Stimulated activated CD4-positive, alpha-beta T cell treated with anti-CD3 and anti-CD28 coated beads, Interleukin-2, amount 100 ng/mL, for 4 hours (primary cell): Measurements from ENCODE around the gene ABCC1.
A peak's percentile ranks its signal among the peaks of the same experiment; 100 is the strongest.

ENCODE experiments used
- DNase-seq: peaks from one replicate; pipeline ENCODE4 v3.0.0-alpha.2; 2020; ENCODE audit warnings: low read depth

ABCC1 gene

DNA sequence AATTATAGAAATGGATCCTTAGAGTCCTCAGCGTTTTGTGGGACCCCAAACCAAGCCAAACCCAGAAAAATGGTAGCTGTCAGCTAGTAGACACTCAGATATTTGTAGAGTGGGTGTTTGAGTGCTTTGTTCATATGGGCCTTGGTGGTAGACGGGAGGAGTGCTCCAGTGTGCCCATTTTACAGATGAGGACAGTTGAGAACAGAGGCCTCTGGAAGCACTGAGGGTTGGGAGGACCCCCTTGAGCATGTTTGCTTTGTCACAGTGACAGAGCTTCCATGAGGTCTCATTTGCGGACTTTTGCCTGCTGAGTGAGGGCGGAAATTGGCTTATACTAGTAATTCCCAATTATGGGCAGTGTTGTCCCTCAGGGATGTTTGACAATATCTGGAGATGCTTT is 162.2 kb downstream of the ABCC1 start:
- DNase-seq: no peak

GRCh38 chr16:16112450-16113053 is 163.1 kb downstream of the ABCC1 start:
- DNase-seq: no peak

DNA sequence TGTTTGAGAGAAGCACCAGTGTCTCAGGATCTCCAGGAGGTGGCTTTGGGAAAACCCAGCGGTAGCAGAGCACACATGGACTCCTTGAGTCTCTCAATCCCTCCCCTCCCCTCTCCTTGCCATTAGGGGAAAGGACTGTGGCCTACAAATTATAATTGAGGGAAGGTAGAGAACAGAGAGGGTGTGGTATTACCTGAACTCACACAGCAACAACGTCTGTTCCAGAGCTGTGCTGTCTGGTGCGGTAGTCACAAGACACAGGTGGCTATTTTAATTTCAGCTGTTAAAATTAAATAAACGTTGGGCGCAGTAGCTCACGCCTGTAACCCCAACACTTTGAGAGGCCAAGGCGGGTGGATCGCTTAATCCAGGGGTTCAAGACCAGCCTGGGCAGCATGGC is 163.7 kb downstream of the ABCC1 start:
- no peak for DNase-seq

DNA sequence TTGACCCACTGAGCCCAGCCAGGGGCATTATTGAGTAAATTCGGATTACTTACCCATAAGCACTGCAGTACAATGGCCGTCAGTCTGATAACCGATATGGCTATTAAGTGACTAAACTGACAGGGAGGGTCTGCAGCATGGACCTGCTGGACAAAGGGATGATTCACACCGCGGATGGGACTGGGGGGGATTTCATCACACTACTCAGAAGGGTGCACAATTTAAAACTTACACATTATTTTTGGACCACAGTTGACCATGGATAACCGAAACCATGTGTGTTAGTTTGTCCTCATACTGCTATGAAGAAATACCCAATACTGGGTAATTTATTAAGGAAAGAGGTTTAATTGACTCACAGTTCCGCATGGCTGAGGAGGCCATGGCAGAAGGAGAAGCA is 167.4 kb downstream of the ABCC1 start:
- DNase-seq: no peak

- DNase-seq: no peak
Measured at GRCh38 chr16:16118337-16118736, 168.9 kb downstream of the ABCC1 start.

DNA sequence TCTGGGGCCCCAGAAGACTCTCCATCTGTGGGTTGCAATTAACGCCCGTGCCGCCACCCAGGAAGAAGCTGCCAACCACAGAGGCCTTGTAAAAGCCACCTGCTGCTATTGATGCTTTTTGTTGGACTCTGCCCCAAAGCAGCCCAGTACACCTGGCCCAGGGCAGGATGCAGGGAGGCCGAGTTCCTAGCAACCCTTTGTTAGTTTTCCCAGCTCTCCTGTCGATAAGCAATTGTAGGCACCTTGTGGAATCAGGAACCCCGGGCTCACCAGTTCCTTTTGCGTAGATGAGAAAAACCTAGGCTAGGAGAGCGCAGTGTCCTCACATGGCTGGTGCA is 170.6 kb downstream of the ABCC1 start:
- no peak for DNase-seq

- no peak for DNase-seq
Measured at GRCh38 chr16:16120382-16121184, 171.2 kb downstream of the ABCC1 start.

DNA sequence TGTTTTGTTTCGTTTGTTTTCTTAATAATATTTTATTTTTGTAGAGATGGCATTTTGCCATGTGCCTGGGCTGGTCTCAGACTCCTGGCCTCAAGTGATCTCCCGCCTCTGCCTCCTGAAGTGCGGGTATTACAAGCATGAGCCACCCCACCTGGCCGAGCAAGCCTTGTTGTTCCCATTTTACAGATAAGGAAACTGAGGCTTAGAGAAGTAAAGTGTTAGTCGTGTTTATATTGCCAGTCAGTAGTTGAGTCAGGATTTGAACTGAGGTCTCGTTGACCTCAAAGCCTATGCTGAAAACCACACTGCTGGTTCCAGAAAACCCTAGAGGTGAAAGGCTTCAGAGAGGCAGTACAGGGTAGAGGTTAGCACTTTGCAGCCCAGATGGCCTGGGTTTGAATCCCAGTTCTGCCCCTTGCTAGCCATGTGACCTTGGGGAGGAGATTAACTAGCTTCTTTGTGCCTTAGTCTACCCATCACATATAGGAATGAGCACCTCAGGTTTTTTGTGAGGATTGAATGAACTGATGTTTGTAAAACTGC is 171.8 kb downstream of the ABCC1 start:
- DNase-seq: no peak

- no peak for DNase-seq
Measured at GRCh38 chr16:16122264-16122663, 172.8 kb downstream of the ABCC1 start.

GRCh38 chr16:16124438-16124837 is 175.0 kb downstream of the ABCC1 start:
- DNase-seq: no peak

DNA sequence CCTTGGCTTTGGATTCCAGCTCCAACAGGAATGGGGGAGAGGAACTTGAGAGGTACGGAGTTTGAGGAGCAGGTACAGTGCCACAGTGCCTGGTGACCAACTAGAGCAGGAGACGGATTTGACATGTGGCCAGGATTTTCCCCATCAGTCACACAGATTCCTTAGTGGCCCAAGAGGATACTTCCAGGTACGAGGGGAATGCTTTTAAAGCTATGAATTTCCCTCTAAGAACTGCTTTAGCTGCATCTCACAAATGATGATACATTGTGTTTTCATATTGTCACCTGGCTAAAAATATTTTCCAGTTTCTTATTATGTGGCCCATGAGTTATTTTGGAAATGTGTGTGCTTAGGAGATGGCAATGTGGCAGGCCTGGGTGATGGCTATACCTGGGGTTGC is 175.6 kb downstream of the ABCC1 start:
- no peak for DNase-seq

DNA sequence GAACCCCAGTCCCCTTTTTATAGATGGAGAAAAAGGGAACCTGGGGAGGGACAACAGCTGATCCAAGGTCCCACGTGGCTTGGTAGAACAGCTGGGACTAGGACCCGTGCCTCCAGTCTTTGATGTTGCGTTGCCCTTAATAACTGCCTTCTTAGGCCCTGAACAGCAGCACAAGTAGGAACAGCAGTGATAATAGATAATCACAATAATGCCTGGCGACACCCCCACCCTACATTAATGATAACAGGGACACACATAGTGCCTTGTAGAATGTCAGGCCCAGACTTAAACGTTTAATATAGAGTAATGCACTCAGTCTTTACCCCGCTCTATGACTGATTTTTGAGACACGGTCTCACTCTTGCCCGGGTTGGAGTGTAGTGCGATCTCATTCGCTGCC is 177.5 kb downstream of the ABCC1 start:
- no peak for DNase-seq

- peak; percentile 50 for DNase-seq
Measured at GRCh38 chr16:16127469-16128116, 178.2 kb downstream of the ABCC1 start.

DNA sequence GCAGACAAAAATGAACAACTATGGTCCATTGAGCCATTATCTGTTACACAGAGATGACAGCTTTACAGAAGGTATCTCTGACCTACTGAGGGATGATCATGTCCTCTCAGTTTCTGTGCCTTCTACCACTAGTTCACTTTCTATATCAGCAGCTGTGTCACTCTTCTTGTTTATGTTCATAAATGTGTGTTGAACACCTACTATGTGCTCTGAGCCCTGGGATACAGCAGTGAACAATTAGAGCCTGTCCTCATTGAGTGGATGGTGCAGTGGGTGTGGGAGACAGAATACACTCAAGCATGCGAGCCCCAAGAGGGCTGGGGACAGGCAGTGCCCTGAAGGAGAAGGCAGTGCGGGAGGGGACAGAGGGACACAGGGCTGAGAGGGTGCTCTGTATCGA is 181.8 kb downstream of the ABCC1 start:
- DNase-seq: no peak

DNA sequence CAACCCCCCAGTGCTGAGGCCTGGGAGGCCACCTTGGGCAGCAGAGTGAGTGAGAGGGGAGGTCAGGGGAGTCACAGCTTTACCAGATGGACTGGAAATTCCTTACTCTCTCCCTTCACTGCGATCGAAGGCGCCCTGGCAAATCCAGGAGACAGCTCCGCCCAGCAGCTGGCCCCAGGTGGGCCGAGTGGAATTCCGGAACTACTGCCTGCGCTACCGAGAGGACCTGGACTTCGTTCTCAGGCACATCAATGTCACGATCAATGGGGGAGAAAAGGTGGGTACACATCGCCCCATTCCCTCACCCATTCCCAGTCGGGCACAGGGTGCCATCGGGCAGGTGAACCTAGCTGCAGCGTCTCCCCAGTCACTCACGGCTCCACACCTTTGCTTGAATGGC is 182.2 kb downstream of the ABCC1 start:
- DNase-seq: no peak

GRCh38 chr16:16133943-16134604 is 184.7 kb downstream of the ABCC1 start:
- DNase-seq: no peak

DNA sequence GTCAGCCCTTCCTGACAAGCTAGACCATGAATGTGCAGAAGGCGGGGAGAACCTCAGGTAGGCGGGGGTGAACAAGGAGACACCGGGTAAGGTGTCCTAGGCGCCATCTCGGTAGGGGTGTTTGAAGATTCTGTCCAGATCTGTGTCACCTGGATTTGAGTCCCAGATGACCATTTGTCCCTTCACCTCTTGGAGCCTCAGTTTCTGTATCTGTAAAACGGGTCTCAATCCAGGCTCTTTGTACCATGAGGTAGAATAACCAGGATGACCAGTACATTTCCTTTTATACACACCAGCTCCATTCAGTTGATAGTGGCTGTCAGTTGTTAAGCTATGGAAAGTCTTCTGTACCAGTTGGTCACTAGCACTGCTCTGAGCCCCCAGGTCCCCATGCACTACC is 187.2 kb downstream of the ABCC1 start:
- DNase-seq: no peak

DNA sequence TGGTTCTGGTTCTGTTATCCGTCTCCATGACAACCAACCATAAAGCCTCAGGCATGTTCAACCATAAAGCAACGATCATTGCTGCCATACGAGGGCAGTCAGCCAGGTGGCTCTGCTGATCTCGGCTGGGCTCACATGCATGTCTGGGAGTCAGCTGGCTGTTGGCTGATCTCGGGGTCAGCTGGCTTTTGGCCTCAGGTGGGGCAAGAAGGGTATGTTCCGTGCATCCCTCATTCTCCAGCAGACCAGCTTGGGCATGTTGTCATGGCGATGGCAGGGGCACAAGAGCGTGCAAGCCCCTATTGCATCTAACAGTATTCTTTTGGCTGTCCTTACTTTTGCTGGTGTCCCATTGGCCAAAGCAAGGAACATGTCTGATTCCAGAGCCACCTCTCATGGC is 187.7 kb downstream of the ABCC1 start:
- no peak for DNase-seq

DNA sequence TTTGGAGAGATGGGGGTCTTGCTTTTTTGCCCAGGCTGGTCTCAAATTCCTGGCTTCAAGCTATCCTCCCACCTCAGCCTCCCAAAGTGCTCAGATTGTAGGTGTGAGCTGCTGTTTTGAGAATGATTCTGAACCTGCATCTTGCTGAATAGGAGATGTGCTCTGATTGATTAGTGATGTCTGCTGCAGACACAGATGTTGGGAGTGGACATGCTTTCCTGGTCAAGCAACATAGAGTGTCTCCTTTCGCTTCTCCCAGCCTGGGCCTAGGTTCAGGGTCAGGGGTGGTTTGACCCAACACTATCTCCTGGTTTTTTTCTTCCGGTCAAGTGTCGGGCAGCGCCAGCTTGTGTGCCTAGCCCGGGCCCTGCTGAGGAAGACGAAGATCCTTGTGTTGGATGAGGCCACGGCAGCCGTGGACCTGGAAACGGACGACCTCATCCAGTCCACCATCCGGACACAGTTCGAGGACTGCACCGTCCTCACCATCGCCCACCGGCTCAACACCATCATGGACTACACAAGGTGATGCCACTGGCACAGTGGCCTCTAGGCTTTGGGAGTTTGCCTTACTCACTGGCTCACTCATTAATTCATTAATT is 188.7 kb downstream of the ABCC1 start:
- no peak for DNase-seq

- DNase-seq: no peak
Measured at GRCh38 chr16:16139061-16139460, 189.6 kb downstream of the ABCC1 start.

DNA sequence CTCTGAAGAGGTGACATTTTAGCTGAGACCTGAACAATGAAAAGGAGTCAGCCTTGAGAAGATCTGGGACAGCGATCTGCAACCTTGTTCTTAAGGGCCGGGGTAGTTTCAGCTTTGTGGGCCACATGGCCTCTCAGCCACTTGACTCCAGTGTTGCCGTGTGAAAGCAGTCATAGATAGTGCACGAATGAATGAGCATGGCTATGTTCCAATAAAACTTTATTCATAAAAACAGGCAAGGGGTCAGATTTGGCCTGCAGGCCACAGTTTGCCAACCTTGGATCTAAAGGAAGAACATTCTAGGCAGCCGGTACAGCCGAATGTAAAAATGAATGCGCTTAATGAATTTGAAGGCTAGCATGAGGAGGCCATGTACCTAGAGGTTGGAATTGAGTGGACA is 190.4 kb downstream of the ABCC1 start:
- DNase-seq: no peak

DNA sequence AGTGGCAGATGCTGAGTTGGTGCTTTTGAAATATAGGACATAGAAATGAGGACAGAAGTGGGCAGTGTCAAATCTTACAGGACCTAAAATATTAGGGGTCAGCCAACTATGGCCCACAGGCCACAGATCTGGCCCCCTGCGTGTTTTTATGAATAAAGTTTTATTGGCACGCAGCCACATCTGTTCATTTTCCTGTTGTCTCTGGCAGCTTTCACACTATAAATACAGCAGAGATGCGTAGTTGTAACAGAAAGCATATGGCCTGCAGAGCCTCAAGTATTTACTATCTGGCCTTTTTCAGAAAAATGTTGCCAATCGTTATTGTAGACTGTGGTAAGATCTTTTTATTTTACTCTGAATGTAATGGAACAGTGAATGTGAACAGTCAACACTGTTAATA is 191.1 kb downstream of the ABCC1 start:
- no peak for DNase-seq
